ENCODE measurements around the gene TMUB2.

- TF ChIP-seq EZH2 (IDR thresholded peaks at IDR 0.05; ENCODE audit: insufficient read depth, poor library complexity, severe bottlenecking): no peak
- no peak for TF ChIP-seq EZH2phosphoT487 (IDR thresholded peaks at IDR 0.05; ENCODE audit: insufficient read depth, low read depth)
Observed at GRCh38 chr17:44177640-44178039, 9.1 kb upstream of the TMUB2 start.
